Left lung (tissue), 10 donors: ENCODE measurements around the gene NEDD9. TPM values are rescaled to one million over a fixed set of nuclear protein-coding genes. Genes with fewer than 3 reads are reported as not detected.

Experiments
- ATAC-seq: fragments of 200-7000 bp; cut with Tn5 transposase; one replicate; pipeline ENCODE4 v1.9.1; 2020; ENCODE audit warnings: moderate library complexity
- DNase-seq, 4 donors: peaks; one replicate each; pipeline ENCODE4 v3.0.0-alpha.2; 2013 to 2020
- H3K27ac ChIP-seq, 2 donors: fragments of 200-600 bp; sonication (generic) in 1 of 2; one replicate each; pipeline versions ENCODE4 v1.5.0 to v1.8.0; 2020 to 2021
- H3K27me3 ChIP-seq, 2 donors: fragments of 200-600 bp; sonication (generic) in 1 of 2; one replicate each; pipeline versions ENCODE4 v1.5.0 to v1.8.0; 2020 to 2021
- H3K36me3 ChIP-seq, 2 donors: fragments of 200-600 bp; sonication (generic) in 1 of 2; one replicate each; pipeline versions ENCODE4 v1.5.0 to v1.8.0; 2020 to 2021
- H3K4me1 ChIP-seq, 2 donors: fragments of 200-600 bp; one replicate each; pipeline ENCODE4 v1.8.0; 2021
- H3K4me3 ChIP-seq, 2 donors: fragments of 200-600 bp; sonication (generic) in 1 of 2; one replicate each; pipeline versions ENCODE4 v1.5.0 to v1.8.0; 2020 to 2021; ENCODE audit warnings: mild to moderate bottlenecking in 1 of 2
- H3K9me3 ChIP-seq, 2 donors: fragments of 200-600 bp; sonication (generic) in 1 of 2; one replicate each; pipeline versions ENCODE4 v1.5.0 to v1.8.0; 2020 to 2021
- intact Hi-C, 2 donors: fragments of 100-400 bp; cut with DNase I; formaldehyde crosslinking; loops; one replicate each; pipeline versions ENCODE4 v1.11.2 to v1.14.2; 2022
- polyA plus RNA-seq, 6 donors: library from polyadenylated mRNA; unstranded; fragments of 120-200 nt; gene quantifications; one replicate each; pipeline ENCODE4 v1.2.1, GENCODE V29; 2013; ENCODE audit not compliant: insufficient read length in 6 of 6
- total RNA-seq, 2 donors: library from RNA; stranded (reverse); fragmentation: NEBNext Ultra II Directional; extraction: Animal tissue kit (Norgen Biotek cat#: 25700); gene quantifications; one replicate each; pipeline ENCODE4 v1.2.1, GENCODE V29; 2021
- TF ChIP-seq, protein P1 (sequence below), 2 donors: fragments of 200-600 bp; sonication (generic) in 1 of 2; IDR thresholded peaks; one replicate each; pipeline versions ENCODE4 v1.5.0 to v1.8.0; 2021; ENCODE audit warnings: antibody characterized with exemption in 2 of 2
- donor health status: DM: no; HTN: yes; CAD: no.
- donor health status: DM: no; HTN: no; CAD: no.

Gene NEDD9
- total and polyA plus RNA-seq, 8 donors = 54.3 to 193 (median 59.5) TPM

DNA sequence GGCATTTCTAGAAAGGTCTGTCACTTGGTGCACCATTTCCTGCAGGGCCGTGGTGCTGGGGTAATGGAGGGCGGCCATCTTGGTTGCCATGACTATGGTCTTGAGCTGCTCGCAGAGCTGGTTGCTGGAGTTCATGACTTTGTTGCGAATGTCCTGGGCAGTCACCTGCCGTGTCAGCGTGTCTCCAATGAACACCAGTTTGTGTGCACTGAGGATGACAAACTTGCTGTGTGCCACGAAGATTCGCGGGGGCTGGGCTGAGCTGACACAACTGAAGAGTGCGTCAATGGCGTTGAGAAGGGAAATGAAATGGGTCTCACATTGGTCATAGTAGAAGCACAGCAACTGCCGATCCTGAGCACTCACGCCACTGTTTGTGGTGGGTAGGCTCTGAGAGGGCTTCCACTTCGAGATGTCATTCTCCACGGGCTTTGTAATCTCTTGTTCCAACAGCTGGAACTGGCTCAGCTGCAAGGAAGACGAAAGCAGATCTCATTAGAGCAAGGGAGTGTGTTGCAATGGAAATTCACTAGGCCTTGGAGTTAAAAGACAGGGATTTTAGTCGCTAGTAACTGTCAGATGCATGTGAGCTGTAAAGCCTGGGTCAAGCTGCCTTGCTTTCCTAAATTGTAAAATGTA, 47.1 kb downstream of the NEDD9 start:
- intact Hi-C loops = no loop called here
- H3K27ac ChIP-seq = no peak overlapping the region
- no peaks in the 10 kb centered on the region for H3K9me3 ChIP-seq
- peak in 1 of 4 donors; percentile 53 for DNase-seq
- H3K36me3 ChIP-seq = peaks cover 4 to 79% of the 10 kb centered on the region in 2 donors
- no peaks in the 10 kb centered on the region for H3K4me1 ChIP-seq
- no peaks in the 10 kb centered on the region for H3K27me3 ChIP-seq
- TF ChIP-seq, protein P1, sequence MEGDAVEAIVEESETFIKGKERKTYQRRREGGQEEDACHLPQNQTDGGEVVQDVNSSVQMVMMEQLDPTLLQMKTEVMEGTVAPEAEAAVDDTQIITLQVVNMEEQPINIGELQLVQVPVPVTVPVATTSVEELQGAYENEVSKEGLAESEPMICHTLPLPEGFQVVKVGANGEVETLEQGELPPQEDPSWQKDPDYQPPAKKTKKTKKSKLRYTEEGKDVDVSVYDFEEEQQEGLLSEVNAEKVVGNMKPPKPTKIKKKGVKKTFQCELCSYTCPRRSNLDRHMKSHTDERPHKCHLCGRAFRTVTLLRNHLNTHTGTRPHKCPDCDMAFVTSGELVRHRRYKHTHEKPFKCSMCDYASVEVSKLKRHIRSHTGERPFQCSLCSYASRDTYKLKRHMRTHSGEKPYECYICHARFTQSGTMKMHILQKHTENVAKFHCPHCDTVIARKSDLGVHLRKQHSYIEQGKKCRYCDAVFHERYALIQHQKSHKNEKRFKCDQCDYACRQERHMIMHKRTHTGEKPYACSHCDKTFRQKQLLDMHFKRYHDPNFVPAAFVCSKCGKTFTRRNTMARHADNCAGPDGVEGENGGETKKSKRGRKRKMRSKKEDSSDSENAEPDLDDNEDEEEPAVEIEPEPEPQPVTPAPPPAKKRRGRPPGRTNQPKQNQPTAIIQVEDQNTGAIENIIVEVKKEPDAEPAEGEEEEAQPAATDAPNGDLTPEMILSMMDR (IDR thresholded peaks at IDR 0.05) = no peak
- no peak for ATAC-seq
- no peak overlapping the region for H3K4me3 ChIP-seq

DNA sequence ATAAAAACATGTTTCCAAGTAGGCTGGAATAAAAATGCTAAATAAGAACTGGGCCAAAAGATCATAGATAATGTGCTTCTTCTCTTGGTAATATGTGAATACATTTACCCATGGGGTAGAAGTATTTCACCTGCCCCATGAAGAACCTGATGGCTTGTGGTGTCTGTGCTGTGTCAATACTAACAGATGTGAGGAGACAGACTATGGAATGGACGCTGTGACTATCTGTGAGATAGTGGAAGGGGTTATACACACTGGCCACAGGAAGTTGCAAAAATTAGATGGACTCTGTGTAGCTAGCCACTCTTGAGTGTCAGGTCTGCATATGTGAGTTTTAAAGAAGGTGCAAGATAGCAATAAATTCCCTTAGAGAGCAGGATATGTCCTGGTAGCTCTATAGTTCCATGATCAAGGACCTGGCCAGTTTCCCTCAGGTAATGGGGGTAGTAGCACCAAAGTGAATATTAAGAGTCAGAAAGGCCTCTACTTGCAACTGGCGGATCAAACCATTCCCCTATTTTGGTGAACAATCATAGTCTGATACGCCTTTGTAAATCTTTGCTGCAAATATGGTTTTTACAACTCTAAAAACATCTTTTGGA, 48.6 kb downstream of the NEDD9 start:
- no peaks in the 10 kb centered on the region for H3K4me1 ChIP-seq
- no peak for DNase-seq
- ATAC-seq = no peak
- H3K27me3 ChIP-seq = no peaks in the 10 kb centered on the region
- H3K4me3 ChIP-seq = no peak overlapping the region
- peaks cover 0 to 65% of the 10 kb centered on the region in 2 donors for H3K36me3 ChIP-seq
- intact Hi-C loops = no loop called here
- no peaks in the 10 kb centered on the region for H3K9me3 ChIP-seq
- no peak overlapping the region for H3K27ac ChIP-seq
- TF ChIP-seq, protein P1 (IDR thresholded peaks at IDR 0.05) = no peak

DNA sequence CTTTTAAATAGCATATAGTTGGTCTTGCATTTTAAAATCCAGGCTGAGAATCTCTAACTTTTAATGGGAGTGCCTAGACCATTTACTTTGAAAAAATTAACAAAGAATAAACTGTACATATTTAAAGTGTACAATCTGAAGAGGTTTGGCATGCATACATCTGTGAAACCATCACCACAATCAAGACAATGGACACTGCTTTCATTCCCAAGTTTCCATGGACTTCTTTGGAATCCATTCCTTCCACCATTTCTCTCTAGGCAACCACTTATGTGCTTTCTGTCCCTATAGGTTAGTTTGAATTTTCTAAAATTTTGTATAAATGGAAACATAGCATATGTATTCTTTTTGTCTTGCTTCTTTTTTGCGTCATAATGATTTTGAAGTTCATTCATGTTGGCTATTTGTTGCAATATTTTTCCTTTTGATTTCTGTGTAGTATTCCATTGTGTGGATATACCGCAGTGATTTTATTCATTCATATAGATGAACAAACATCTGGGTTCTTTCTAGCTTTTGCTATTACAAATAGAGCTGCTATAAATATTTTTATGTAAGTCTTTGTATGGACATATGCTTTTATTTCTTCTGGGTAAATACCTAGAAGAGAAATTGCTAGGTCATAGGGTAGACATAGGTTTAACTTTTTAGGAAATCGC, 50.9 kb downstream of the NEDD9 start:
- H3K27me3 ChIP-seq = no peaks in the 10 kb centered on the region
- H3K4me1 ChIP-seq = no peaks in the 10 kb centered on the region
- intact Hi-C loops = no loop called here
- H3K36me3 ChIP-seq = peaks cover 0 to 42% of the 10 kb centered on the region in 2 donors
- H3K4me3 ChIP-seq = no peak overlapping the region
- TF ChIP-seq, protein P1 (IDR thresholded peaks at IDR 0.05) = no peak
- DNase-seq (no peak), ATAC-seq (no peak)
- no peaks in the 10 kb centered on the region for H3K9me3 ChIP-seq
- H3K27ac ChIP-seq = no peak overlapping the region

DNA sequence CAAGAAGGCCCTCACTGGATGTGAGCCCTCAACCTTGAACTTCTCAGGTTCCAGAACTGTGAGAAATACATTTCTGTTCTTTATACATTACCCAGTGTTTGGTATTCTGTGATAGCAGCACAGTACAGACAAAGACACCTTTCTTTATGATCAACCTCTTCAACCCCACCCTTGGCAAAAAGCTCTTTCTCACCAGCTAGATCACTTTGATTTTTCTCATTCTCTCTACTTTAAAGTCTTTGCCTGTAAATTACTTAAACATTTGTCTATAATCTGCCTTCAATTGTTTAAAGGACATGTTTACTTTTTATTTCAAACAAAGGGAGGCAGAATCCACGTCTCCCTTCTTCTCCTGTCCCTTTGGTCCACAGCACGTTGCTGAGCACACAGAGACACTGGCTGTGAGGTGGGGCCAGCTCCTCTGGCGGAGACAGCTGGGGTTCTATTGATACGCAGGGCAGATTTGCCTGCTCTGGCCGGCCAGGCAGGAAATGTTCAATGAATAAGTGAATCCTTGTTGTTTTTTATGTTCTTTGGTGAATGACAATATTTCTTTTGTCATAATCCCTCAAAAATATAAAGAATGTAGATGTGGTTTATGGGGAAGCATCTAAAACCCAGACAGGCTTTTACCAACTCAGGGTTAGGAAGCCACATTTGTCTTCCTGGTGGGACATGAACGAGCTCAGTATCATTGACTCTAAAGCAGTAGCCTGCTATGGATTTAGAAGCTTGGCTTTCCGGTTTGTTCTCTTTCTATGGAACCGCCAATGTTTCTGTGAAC, 52.9 kb downstream of the NEDD9 start:
- ATAC-seq = no peak
- no peaks in the 10 kb centered on the region for H3K27me3 ChIP-seq
- no peaks in the 10 kb centered on the region for H3K4me1 ChIP-seq
- peaks cover 0 to 22% of the 10 kb centered on the region in 2 donors for H3K36me3 ChIP-seq
- TF ChIP-seq, protein P1 (IDR thresholded peaks at IDR 0.05) = no peak
- H3K9me3 ChIP-seq = no peaks in the 10 kb centered on the region
- no peak overlapping the region for H3K4me3 ChIP-seq
- H3K27ac ChIP-seq = peak overlapping the region in 1 of 2 donors; percentile 38
- intact Hi-C loops = no loop called here
- DNase-seq = no peak

DNA sequence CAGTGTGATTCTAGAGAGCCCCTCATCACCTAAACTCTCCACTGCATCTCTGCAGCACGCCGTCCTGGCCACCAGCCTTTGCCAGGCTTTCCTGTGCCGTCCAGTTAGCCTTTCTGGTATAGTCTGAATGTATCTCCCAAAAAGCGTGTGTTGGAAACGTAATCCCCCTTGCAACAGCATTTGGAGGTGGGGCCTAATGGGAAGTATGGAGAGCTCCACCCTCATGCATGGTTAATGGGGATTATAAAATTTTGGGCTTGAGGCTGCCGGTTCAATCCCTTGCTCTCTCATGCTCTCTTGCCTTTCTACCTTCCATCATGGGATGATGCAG, 53.4 kb downstream of the NEDD9 start:
- peaks cover 0 to 16% of the 10 kb centered on the region in 2 donors for H3K36me3 ChIP-seq
- H3K4me3 ChIP-seq = no peak overlapping the region
- intact Hi-C loops = no loop called here
- DNase-seq (no peak), ATAC-seq (no peak)
- no peaks in the 10 kb centered on the region for H3K9me3 ChIP-seq
- no peaks in the 10 kb centered on the region for H3K27me3 ChIP-seq
- no peak overlapping the region for H3K27ac ChIP-seq
- no peaks in the 10 kb centered on the region for H3K4me1 ChIP-seq
- TF ChIP-seq, protein P1 (IDR thresholded peaks at IDR 0.05) = no peak
